ENCODE measurements around the gene DDX56.

GRCh38 chr7:44535348-44536064 is 38.2 kb downstream of the DDX56 start:
- TF ChIP-seq, protein P1, sequence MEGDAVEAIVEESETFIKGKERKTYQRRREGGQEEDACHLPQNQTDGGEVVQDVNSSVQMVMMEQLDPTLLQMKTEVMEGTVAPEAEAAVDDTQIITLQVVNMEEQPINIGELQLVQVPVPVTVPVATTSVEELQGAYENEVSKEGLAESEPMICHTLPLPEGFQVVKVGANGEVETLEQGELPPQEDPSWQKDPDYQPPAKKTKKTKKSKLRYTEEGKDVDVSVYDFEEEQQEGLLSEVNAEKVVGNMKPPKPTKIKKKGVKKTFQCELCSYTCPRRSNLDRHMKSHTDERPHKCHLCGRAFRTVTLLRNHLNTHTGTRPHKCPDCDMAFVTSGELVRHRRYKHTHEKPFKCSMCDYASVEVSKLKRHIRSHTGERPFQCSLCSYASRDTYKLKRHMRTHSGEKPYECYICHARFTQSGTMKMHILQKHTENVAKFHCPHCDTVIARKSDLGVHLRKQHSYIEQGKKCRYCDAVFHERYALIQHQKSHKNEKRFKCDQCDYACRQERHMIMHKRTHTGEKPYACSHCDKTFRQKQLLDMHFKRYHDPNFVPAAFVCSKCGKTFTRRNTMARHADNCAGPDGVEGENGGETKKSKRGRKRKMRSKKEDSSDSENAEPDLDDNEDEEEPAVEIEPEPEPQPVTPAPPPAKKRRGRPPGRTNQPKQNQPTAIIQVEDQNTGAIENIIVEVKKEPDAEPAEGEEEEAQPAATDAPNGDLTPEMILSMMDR (IDR thresholded peaks at IDR 0.05), result no peak
- TF ChIP-seq POLR2A (IDR thresholded peaks at IDR 0.05), result no peak
